Mesenchymal stem cell (in vitro differentiated cells and primary cell): ENCODE measurements around the gene COMMD8.

Source experiments
- DNase-seq: peaks from one replicate; pipeline ENCODE4 v3.0.0-alpha.2; 2013
- H2AFZ ChIP-seq: one replicate; pipeline ENCODE4 v1.6.1; 2013; ENCODE audit warnings: low read depth, mild to moderate bottlenecking, control low read depth, inconsistent platforms, low read length, moderate library complexity
- H2AK5ac ChIP-seq: 2 replicates; pipeline ENCODE4 v1.6.1; 2013; ENCODE audit warnings: low read length, moderate library complexity, mild to moderate bottlenecking, inconsistent platforms; ENCODE audit not compliant: severe bottlenecking
- H2BK120ac ChIP-seq: one replicate; pipeline ENCODE4 v1.6.1; 2013; ENCODE audit warnings: low read depth, mild to moderate bottlenecking, inconsistent platforms, low read length, moderate library complexity
- H2BK12ac ChIP-seq, 2 experiments: one replicate each; pipeline ENCODE4 v1.6.1; 2013; ENCODE audit warnings: inconsistent platforms in 2 of 2, low read length in 2 of 2, mild to moderate bottlenecking in 2 of 2, moderate library complexity in 2 of 2, control low read depth in 1 of 2
- H2BK15ac ChIP-seq: one replicate; pipeline ENCODE4 v1.6.1; 2013; ENCODE audit warnings: mild to moderate bottlenecking, low read depth, inconsistent platforms; ENCODE audit not compliant: poor library complexity, severe bottlenecking
- H2BK5ac ChIP-seq: 2 replicates; pipeline ENCODE4 v1.6.1; 2013; ENCODE audit warnings: low read depth, mild to moderate bottlenecking, low read length, control low read depth, inconsistent platforms; ENCODE audit not compliant: poor library complexity, severe bottlenecking
- H3K14ac ChIP-seq, 2 experiments: one replicate each; pipeline ENCODE4 v1.6.1; 2013; ENCODE audit warnings: inconsistent platforms in 2 of 2, low read length in 2 of 2, control low read depth in 1 of 2, mild to moderate bottlenecking in 1 of 2, moderate library complexity in 1 of 2
- H3K18ac ChIP-seq, 2 experiments: one replicate each; pipeline ENCODE4 v1.6.1; 2013; ENCODE audit warnings: inconsistent platforms in 2 of 2, low read length in 2 of 2, control low read depth in 1 of 2, low read depth in 1 of 2, mild to moderate bottlenecking in 1 of 2
- H3K23ac ChIP-seq, 2 experiments: one replicate each; pipeline ENCODE4 v1.6.1; 2013; ENCODE audit warnings: inconsistent platforms in 2 of 2, low read length in 2 of 2, mild to moderate bottlenecking in 2 of 2, moderate library complexity in 2 of 2, control low read depth in 1 of 2
- H3K27ac ChIP-seq: 2 replicates; pipeline ENCODE4 v1.5.1; 2013; ENCODE audit warnings: mild to moderate bottlenecking, moderate library complexity, low read length, control low read depth, inconsistent platforms; ENCODE audit not compliant: poor library complexity, severe bottlenecking
- H3K27me3 ChIP-seq, 2 experiments: 2 replicates each; pipeline versions ENCODE4 v1.6.1 to v1.7.0; 2013; ENCODE audit warnings: low read length in 2 of 2, mild to moderate bottlenecking in 2 of 2, moderate library complexity in 2 of 2, control low read depth in 1 of 2, inconsistent platforms in 1 of 2; ENCODE audit not compliant: control insufficient read depth in 1 of 2, insufficient read depth in 1 of 2
- H3K36me3 ChIP-seq, 2 experiments: 2 replicates each; pipeline versions ENCODE4 v1.6.1 to v1.7.0; 2013; ENCODE audit warnings: low read length in 2 of 2, control low read depth in 1 of 2, inconsistent platforms in 1 of 2, low read depth in 1 of 2, mild to moderate bottlenecking in 1 of 2; ENCODE audit not compliant: insufficient read depth in 2 of 2, control insufficient read depth in 1 of 2
- H3K4ac ChIP-seq, 2 experiments: one replicate each; pipeline ENCODE4 v1.6.1; 2013; ENCODE audit warnings: inconsistent platforms in 2 of 2, low read length in 2 of 2, mild to moderate bottlenecking in 2 of 2, moderate library complexity in 2 of 2, control low read depth in 1 of 2, low read depth in 1 of 2
- H3K4me1 ChIP-seq: 2 replicates; pipeline ENCODE4 v1.6.1; 2013; ENCODE audit warnings: low read depth, low read length, control low read depth; ENCODE audit not compliant: control insufficient read depth, insufficient read depth
- H3K4me2 ChIP-seq: 2 replicates; pipeline ENCODE4 v1.6.1; 2013; ENCODE audit warnings: low read length, mild to moderate bottlenecking, inconsistent platforms; ENCODE audit not compliant: poor library complexity, severe bottlenecking
- H3K4me3 ChIP-seq, 2 experiments: 2 replicates each; pipeline versions ENCODE4 v1.5.1 to v1.7.0; 2013; ENCODE audit warnings: low read length in 2 of 2, mild to moderate bottlenecking in 2 of 2, control low read depth in 1 of 2, low read depth in 1 of 2; ENCODE audit not compliant: insufficient read depth in 1 of 2
- H3K79me1 ChIP-seq: replicated peaks from 2 replicates; pipeline ENCODE4 v1.6.1; 2013; ENCODE audit warnings: mild to moderate bottlenecking, control low read depth, low read length, inconsistent platforms; ENCODE audit not compliant: poor library complexity, severe bottlenecking
- H3K9ac ChIP-seq: 2 replicates; pipeline ENCODE4 v1.7.0; 2013; ENCODE audit warnings: mild to moderate bottlenecking, low read length, moderate library complexity
- H3K9me3 ChIP-seq: 2 replicates; pipeline ENCODE4 v1.7.0; 2013; ENCODE audit warnings: mild to moderate bottlenecking, low read length; ENCODE audit not compliant: control insufficient read depth
- H4K8ac ChIP-seq: one replicate; pipeline ENCODE4 v1.6.1; 2013; ENCODE audit warnings: inconsistent platforms, mild to moderate bottlenecking, low read length, moderate library complexity
- H4K91ac ChIP-seq: one replicate; pipeline ENCODE4 v1.6.1; 2013; ENCODE audit warnings: mild to moderate bottlenecking, low read length, inconsistent platforms
- whole genome bisulfite sequencing: methylation state at CpG from one replicate; pipeline ENCODE4 v1.1.7; 2013; ENCODE audit warnings: mixed read lengths; 5-methylcytosine and 5-hydroxymethylcytosine counted together

COMMD8 gene

GRCh38 chr4:47474799-47475198, 11.3 kb upstream of the COMMD8 start:
- no peak overlapping the region for H2BK120ac ChIP-seq
- no peak overlapping the region for H2BK12ac ChIP-seq
- DNase-seq, result no peak
- H4K8ac ChIP-seq, result no peak overlapping the region
- H3K27me3 ChIP-seq, result no peaks in the 10 kb centered on the region
- no peak overlapping the region for H2AK5ac ChIP-seq
- H3K23ac ChIP-seq, result no peak overlapping the region
- H3K79me1 ChIP-seq, result no peaks in the 10 kb centered on the region
- H3K14ac ChIP-seq, result no peak overlapping the region
- H2AFZ ChIP-seq, result no peak overlapping the region
- no peaks in the 10 kb centered on the region for H3K9me3 ChIP-seq
- no peak overlapping the region for H2BK5ac ChIP-seq
- no peak overlapping the region for H3K9ac ChIP-seq
- no peak overlapping the region for H2BK15ac ChIP-seq
- no peak overlapping the region for H3K18ac ChIP-seq
- peaks cover 1% of the 10 kb centered on the region for H3K4me1 ChIP-seq
- H3K36me3 ChIP-seq, result no peaks in the 10 kb centered on the region
- H3K4me3 ChIP-seq, result no peak overlapping the region
- no CpG with 5 or more reads among the region's 4 CpGs for WGBS
- no peak overlapping the region for H3K4ac ChIP-seq
- H3K27ac ChIP-seq, result no peak overlapping the region
- H3K4me2 ChIP-seq, result no peak overlapping the region
- no peak overlapping the region for H4K91ac ChIP-seq

DNA sequence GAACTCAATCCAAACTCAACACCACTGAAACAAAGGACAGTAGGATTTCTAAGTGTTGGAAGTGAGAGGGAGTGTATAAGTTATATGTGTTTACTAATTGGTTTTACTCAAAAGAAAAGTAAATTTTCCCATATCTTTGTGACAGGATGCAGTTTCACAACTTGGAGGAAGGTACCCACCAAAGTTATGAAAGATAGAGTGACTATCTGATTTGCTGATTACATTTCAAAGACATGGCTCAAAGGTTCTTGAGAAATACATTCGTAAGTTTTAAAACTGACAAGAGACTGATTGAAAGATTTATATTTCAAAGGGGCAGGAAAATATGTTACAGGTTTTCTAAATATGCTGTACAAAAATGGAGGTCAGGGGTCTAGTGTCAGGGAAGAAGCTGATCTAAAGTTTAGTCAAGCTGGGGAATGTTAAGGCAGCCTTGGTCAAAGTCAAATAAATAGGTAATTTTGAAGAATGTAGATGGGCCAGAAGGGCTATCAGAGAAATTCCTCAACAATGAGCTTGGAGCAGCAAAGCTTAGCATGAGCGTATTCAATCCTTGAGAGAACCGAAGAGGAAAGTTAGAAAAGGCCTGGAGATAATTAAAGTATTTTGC, 9.7 kb upstream of the COMMD8 start:
- H3K9ac ChIP-seq, result no peak overlapping the region
- H3K79me1 ChIP-seq, result no peaks in the 10 kb centered on the region
- no peak overlapping the region for H3K18ac ChIP-seq
- no peaks in the 10 kb centered on the region for H3K27me3 ChIP-seq
- H3K4me1 ChIP-seq, result no peaks in the 10 kb centered on the region
- no peak overlapping the region for H3K23ac ChIP-seq
- no peak overlapping the region for H2AK5ac ChIP-seq
- H2BK5ac ChIP-seq, result no peak overlapping the region
- 97% methylated on average over 3 of the region's 3 CpGs for WGBS
- H3K36me3 ChIP-seq, result no peaks in the 10 kb centered on the region
- H4K91ac ChIP-seq, result no peak overlapping the region
- no peaks in the 10 kb centered on the region for H3K9me3 ChIP-seq
- H4K8ac ChIP-seq, result no peak overlapping the region
- no peak overlapping the region for H3K4me3 ChIP-seq
- no peak overlapping the region for H3K27ac ChIP-seq
- H2BK120ac ChIP-seq, result no peak overlapping the region
- H3K4me2 ChIP-seq, result no peak overlapping the region
- no peak overlapping the region for H2BK15ac ChIP-seq
- no peak overlapping the region for H2AFZ ChIP-seq
- H3K14ac ChIP-seq, result no peak overlapping the region
- no peak overlapping the region for H3K4ac ChIP-seq
- no peak overlapping the region for H2BK12ac ChIP-seq
- no peak for DNase-seq

DNA sequence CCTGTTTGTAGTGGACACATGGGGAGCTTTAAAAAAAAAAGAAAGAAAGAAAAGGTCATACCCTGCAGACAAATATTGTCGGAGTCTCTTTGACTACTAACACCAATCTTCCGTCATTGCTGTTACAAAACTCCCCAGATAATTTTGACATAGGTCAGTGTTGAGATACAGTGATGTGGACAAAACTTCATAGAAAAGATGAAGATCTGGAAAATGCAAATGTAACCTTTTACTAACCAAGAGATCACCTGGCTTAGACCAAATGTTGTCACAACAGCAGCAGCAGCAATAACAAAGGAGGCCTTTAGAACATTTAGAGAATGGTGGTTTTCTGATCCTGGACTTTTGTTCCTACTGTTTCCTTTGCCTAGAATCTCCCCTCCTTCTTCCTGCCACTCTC, 8.1 kb upstream of the COMMD8 start:
- H4K8ac ChIP-seq, result no peak overlapping the region
- H3K27me3 ChIP-seq, result no peaks in the 10 kb centered on the region
- no peak overlapping the region for H2BK5ac ChIP-seq
- WGBS, result 100% methylated on average over 1 of the region's 2 CpGs
- H3K23ac ChIP-seq, result no peak overlapping the region
- H3K18ac ChIP-seq, result no peak overlapping the region
- no peaks in the 10 kb centered on the region for H3K9me3 ChIP-seq
- no peak overlapping the region for H4K91ac ChIP-seq
- H3K4me2 ChIP-seq, result no peak overlapping the region
- H2BK15ac ChIP-seq, result no peak overlapping the region
- no peak overlapping the region for H3K9ac ChIP-seq
- no peak overlapping the region for H2AFZ ChIP-seq
- no peak overlapping the region for H3K14ac ChIP-seq
- H3K4me3 ChIP-seq, result no peak overlapping the region
- H2BK12ac ChIP-seq, result no peak overlapping the region
- no peak overlapping the region for H2AK5ac ChIP-seq
- no peaks in the 10 kb centered on the region for H3K79me1 ChIP-seq
- no peaks in the 10 kb centered on the region for H3K4me1 ChIP-seq
- no peak overlapping the region for H3K27ac ChIP-seq
- no peak for DNase-seq
- H3K4ac ChIP-seq, result no peak overlapping the region
- H3K36me3 ChIP-seq, result no peaks in the 10 kb centered on the region
- H2BK120ac ChIP-seq, result no peak overlapping the region

DNA sequence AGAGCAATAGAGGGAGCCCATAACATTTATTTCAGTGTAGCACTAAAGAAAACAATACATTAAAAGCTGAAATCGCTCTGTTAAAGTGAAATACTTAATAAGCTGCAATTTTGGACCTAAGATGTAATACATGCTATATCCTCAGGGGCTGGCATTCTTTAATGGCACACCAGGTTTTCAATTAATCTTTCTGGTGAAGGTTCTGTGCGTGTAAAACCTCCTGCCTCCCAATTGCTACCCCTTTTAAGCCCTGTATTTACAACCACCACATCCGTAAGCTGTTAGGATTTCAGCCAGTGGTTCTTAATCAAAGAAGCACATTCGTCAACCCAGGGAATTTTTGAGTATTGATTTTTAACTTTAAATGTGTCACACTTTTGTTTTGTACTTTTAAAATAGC, 7.6 kb upstream of the COMMD8 start:
- Histone ChIP-seq H3K27ac (no peak overlapping the region), H3K14ac (no peak overlapping the region)

More for the DNA sequence above, 7.6 kb upstream of the COMMD8 start:
- H3K4me2 ChIP-seq, result no peak overlapping the region
- H2BK5ac ChIP-seq, result no peak overlapping the region
- DNase-seq, result no peak
- H3K9me3 ChIP-seq, result no peaks in the 10 kb centered on the region
- no peak overlapping the region for H4K91ac ChIP-seq
- H3K36me3 ChIP-seq, result no peaks in the 10 kb centered on the region
- H3K23ac ChIP-seq, result no peak overlapping the region
- H2BK120ac ChIP-seq, result no peak overlapping the region
- H3K4me3 ChIP-seq, result no peak overlapping the region
- H3K18ac ChIP-seq, result no peak overlapping the region
- no peaks in the 10 kb centered on the region for H3K27me3 ChIP-seq
- no peak overlapping the region for H3K4ac ChIP-seq
- H3K4me1 ChIP-seq, result no peaks in the 10 kb centered on the region
- no peak overlapping the region for H2BK15ac ChIP-seq
- no peak overlapping the region for H2BK12ac ChIP-seq
- 53% methylated on average over 2 of the region's 4 CpGs for WGBS
- H3K9ac ChIP-seq, result no peak overlapping the region
- H2AFZ ChIP-seq, result no peak overlapping the region
- no peak overlapping the region for H2AK5ac ChIP-seq
- no peaks in the 10 kb centered on the region for H3K79me1 ChIP-seq
- no peak overlapping the region for H4K8ac ChIP-seq
